ENCODE data around the gene BAHCC1.

Gene BAHCC1

DNA sequence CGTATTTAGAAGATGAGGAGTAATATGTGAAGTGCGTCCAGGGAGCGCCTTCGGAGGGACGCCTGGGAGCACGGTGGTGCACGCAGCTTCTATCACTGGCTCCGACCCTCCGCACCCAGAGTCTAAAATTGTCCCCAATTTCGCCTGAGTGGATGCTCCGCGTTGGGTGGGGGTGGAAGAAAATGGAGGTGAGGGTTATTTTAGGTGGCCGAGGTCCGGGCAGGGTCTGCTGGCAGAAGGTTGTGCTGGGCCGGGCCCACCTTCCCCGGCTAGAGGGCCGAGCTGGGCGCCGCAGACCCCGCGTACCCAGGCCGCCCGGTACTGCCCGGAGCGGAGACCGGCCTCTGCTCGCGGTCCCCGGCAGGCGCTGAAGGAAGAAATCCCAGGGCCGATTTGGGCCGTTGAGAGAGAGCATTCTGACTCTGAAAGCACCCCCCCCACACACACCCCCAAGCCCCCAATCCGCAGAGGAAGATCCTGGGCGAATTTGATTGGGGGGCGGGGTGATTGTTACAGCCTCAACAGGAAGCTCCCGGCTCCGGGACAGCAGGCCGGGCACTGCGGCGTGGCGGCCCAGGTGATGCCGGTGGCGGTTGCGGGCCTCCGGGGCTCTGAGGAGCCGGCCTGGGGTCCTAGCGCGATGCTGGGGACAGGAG is 3.0 kb downstream of the BAHCC1 start:
- peak; percentile 44 for DNase-seq (ENCODE audit: low spot score)

DNA sequence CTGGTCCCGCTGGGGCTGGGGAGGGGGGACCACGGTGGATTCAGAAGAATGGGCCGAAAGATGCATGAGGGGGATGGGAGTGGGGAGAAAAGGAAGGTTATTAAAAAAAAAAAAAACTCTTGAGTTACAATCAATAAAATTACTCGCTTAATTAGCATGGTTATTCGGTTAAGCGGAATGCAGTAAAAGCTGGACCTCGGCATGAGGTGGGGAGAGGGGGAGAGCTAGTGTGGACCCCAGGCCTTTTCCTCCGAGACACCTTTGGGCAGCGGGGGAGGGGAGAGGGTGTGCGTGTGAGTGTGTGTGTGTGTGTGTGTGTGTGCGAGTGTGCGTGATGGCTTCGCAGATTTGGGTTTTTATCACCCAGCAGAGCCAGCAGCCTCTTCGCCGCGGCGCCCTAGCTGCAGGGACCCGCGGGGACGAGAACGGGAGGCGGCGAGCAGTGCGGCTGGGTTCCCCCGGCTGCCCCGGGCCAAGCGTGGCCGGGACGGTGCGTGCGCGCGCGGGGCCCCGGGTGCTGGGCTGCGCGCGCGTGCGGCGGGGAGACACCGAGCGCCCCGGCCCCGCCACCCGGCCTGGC is 3.7 kb downstream of the BAHCC1 start:
- DNase-seq (ENCODE audit: low spot score) = no peak

DNA sequence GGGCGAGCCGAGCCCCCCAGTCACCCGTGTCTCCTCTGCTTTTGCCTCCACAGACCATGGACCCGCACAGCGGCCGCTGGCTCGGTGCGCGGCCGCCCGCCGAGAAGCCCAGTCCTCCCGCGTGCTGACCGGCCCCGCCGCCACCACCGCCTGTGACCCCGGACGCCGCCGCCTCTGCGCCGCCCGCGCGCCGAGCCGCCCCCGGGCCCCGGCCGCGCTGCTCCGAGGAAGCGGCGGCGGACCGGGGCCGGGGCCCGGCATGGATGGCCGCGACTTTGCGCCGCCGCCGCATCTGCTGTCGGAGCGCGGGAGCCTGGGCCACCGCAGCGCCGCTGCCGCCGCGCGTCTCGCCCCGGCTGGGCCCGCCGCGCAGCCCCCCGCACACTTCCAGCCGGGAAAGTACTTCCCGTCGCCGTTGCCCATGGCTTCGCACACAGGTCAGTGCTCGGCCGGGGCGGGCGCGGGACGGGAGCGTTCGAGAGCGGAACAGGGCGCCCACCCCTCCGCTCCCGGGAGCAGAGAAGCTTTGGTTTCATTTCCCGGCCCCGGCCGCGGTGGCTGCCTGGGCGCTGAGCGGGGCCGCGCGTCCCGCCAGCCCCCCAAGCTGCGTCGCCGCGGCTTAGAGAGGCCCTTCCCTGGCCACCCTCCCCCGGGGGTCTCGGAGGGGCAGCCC is 4.4 kb downstream of the BAHCC1 start:
- peak; percentile 15 for DNase-seq (ENCODE audit: low spot score)

DNA sequence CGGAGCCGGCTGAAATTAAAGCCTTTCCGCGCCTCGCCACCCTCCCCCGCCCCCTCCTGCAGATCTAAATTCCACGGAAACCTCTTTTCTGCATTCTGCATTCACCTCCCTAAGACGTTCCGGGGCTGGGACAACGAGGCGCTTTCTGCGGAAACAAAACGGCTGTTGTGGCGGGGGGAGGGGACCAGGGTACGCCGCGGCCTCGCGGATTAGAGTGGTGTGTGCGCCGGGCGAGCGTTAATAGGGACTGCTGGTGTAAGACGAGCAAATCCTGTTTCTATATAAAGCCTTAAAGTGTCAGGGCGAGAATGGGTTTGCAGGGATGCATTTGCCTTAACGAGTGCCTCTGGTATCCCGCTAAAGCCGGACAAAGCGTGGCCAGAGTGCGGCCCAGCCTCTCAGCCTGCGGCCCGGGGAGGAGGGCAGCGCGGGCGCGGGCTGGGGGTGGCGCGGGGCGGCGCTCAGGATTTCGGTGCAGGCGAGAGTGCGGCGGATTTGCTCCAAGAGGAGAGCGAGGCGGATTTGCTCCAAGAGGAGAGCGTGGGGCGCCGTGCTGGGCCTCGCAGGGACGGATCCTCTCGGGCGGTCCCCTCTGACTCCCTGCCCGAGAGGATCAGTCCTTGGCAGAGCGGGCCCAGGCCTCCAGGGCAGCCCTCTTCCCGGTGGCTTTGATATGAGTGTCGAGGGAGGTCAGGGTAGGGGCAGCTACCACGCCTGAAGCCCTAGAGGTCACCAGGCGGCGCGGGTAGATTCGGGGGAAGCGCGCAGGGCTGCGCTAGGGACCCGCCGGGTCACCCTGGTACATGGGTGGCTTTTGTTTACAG is 5.1 kb downstream of the BAHCC1 start:
- DNase-seq (ENCODE audit: low spot score) = peak; percentile 36

DNA sequence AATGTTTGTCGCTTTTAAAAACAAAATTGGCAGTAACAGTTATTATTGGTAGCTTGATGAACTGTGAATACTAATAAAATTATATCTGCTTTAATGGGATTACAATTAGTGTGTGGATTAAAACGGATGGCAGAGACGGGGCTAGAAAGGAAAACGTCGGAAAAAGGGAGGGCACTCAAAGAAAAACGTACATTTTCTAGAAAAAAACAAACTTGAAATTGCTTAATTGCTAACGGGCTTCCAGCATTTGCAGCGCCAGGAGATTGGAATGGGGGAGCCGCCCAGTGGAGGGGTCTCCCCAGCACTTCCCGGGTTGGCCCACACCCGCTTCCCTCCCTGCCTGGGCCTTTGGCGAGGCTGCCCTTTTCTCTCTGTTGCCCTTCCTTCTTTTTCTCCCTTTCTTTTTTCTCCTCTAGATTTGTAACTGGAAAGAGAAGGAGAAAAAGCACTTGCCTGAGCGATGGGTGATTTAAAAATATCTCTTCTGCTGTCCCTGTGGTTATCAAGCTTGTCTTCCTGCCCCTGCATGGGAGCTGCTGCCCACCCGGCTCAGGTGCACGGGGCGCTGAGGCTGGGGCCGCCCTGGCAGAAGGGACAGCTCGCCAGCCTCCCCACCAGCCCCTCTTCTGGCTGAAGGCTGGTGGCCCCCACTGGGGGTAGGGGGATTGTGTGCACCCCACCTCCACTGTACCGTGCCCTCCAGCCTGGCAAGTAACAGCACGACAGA is 5.9 kb downstream of the BAHCC1 start:
- DNase-seq (ENCODE audit: low spot score) = no peak

DNA sequence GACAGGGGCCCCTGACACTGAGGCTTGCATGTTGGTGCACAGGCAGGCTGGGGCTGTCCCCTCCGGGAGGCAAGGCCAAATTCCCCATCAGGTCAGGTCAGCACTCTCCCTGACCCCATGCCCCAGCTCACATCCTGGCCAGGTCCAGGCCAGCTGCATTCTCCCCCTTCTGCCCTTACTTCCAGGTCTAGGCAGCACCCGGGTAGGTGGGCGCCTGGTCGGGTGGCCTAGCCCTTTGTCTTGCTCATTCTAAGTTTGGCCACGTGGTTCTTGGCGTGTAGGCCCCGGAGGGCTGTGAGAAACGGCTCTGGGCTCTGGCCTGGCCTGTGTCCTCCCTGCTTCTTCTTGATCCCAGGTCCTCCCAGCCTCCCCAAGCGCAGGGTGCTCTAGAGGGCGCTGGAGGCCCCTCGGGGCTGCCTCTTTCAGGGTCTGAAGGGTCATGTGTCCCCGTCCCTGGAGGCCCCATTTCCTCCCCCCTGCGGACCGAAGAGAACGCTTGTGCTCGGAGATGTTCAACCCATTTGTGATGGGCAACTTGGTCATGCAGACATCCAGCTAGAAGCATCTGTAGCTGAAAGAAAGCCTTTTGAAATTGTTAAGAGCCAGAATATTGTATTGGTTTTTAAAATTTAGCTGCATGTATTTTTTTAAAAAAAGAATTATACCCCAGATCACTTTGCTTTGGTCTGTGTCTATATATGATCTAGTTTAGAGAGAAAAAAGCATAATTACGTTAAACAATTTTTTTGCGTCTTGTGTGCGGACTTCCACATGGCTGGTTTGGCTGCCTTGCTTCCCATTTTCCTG is 6.7 kb downstream of the BAHCC1 start:
- peak; percentile 38 for DNase-seq (ENCODE audit: low spot score)

DNA sequence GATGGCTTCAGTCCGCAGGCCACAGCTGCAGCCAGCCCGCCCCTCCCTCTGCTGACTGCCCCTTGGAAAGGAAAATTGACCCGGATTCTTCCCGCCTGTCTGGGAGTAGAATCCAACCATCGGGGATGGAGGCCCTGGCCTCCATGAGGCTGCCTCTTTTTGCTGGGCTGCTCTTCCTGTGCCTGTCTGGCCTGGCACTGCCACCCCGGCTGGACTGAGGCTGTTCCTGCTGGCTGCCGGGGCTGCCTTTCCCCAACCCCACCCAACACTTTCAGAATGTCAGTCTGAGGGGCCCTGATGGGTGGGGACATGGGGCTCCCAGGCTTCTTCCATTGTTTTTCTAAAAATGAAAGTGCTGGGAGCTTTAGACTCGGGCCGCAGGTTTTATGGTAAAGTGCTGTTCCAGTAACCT is 7.3 kb downstream of the BAHCC1 start:
- DNase-seq (ENCODE audit: low spot score) = no peak

DNA sequence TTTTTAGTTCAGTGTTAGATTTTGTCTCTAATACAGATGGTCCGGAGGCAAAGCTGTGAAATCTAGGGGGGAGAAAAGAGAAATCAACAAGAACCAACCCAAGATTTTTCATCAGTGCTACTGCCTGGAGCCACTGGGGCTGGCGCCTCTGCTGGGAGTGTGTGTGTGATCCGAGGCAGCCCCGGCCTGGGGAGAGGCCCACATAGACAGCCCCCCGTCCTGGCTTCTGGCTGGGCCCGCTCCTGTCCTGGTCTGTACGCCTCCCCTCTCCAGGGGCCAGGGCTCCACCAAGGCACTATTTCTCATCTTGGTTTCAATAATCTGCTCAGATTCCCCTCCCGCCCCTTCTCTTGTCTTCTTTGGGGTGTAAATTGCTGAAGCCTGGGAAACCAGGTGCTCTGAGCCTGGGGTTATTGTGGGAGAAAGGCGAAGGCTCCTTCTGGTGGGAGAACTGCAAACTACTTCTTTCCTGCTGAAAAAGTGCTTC is 7.8 kb downstream of the BAHCC1 start:
- DNase-seq (ENCODE audit: low spot score) = no peak

DNA sequence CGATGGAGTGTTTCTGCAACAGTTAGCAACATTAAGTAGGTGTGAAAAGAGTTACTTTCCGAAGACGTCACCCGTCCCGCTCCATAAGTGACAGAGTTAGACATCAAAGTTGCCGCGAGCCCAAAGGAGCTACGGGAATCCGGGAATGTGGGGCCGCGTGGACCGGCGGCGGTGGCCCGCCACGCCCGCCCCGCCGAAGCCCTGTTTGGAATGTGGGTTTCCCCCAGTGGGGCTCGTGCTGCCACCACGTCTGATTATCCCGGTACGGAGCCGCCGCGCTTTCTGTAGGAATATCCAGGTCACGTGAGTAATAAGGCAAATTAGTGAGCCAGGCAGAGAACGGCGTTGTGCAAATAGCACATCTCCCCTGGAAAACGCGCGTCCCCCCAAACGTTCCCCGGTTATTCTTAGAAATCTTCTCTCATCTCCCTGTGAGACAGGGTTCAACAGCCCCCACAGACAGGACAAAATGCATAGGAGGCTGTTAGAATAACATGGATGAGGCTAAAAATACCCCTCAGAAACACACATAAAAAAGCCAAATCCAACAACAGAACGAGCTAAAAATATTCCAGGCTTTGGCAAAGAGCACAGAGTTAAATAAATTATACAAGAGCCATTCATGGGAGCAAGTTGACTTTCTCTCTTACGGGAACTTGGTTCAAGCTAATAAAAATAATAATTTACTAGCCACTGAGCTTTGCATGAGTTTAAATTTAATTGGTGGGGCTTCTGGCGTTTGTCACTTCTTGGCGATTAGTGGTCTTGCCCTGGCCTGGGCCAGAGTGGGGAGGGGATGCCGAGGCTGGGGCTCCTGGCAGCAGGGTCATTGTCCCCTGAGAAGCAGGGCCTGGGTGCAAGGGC is 8.6 kb downstream of the BAHCC1 start:
- DNase-seq (ENCODE audit: low spot score) = no peak

DNA sequence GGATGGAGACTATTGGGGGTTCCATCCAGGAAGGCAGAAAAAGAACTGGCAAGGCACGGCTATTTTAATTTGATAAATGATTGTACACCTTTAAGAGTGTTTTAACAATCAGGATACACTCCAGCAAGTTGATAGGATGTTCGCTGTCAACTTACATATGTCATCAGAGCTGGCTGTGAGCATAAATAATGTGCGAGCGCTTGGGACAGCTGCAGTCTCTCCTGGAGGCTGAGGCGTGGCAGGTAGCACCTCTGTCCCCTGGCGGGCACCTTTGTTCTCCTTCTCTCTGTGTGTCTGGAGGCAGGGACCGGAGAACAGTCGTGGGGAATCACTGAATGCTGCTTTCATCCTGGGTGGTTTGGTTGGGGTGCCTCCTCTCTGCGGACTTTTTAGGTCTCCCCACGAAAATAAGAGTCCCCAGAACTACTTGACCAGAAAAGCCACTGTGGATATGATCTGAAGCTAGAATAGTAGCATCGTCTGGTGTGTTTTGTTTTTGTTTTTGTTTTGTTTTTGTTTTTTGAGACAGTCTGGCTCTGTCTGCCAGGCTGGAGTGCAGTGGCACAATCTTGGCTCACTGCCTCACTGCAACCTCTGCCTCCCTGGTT is 9.4 kb downstream of the BAHCC1 start:
- peak; percentile 56 for DNase-seq (ENCODE audit: low spot score)

DNA sequence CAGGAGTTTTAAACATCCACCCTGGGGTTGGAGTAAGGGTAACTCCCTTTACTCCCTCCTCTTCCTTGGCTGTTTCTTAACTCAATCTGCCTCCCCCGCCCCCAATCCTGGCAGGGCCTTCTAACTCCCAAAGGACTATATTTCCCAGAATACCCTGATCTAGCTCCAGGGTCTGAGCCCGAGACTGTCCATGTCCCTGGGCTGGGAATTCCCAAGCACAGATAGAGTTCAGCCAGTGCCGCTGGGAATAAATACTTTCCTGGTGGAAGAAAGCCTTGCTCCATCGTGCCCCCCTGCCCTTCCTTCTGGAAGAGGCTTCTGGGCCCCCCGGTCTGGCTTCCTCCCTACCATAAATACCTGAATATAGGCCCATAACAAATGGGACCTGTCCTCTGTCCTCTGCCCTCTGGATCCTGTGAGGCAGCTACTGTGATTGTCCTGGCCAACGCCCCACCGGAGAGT is 10.2 kb downstream of the BAHCC1 start:
- DNase-seq (ENCODE audit: low spot score) = no peak

DNA sequence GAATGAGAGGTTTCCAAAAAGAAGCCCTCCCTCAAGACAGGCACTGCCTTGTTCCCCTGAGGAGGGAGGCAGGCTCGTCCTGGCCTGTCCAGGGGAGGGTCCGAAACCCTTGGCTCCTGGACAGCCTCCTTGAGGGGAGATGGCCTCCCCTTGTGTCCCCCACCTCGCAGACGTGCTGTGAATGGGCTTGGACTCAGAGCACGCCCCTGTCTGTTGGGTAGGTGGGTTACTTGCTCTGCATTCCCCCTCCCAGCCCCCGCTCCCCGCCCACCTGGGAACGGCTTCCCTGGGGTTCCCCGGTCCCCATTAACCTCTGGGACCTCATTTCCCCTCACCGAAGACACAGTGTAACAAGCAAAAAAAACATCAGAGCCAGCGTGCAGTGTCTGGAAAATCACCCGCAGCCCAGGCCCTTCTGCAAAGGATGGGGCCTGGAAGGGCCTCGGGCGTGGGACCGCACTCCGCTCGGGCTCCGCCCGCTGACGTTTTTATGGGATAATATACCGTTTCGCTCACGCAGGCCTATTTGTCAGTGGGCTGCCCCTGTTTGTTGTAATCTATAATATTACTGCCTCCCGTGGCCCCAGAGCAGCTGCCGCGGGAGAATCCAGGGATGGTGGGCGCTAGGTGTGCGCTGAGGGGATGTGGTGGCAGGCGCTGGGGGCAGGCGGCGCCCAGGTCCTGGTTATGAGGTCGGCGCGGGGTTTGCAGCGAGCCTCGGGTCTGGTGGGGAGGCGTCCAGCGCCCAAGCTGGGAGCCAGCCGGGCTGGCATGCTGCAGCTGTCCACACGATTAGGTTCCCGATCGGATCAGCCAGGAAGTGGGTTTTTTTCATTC is 11.1 kb downstream of the BAHCC1 start:
- DNase-seq (ENCODE audit: low spot score) = no peak

DNA sequence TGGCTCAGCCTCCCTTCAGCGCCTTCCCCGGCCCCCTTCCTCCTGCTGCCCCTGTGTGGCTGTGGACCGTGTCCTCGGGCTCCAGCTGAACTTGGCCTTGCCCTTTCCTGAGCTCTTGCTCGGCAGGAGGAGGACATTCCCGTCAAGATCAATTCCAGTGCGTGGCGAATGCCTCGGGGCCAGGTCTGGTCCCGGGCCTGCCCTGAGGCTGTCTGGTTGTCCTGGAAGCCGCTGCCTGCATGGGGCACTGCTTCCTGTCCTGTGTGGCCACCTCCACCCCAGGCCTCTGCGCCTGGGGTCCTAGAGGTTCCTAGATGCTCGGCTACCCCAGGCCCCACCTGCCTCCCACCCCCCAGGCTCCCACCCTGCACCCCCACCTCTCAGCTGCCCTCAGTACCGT is 12.8 kb downstream of the BAHCC1 start:
- DNase-seq (ENCODE audit: low spot score) = no peak

DNA sequence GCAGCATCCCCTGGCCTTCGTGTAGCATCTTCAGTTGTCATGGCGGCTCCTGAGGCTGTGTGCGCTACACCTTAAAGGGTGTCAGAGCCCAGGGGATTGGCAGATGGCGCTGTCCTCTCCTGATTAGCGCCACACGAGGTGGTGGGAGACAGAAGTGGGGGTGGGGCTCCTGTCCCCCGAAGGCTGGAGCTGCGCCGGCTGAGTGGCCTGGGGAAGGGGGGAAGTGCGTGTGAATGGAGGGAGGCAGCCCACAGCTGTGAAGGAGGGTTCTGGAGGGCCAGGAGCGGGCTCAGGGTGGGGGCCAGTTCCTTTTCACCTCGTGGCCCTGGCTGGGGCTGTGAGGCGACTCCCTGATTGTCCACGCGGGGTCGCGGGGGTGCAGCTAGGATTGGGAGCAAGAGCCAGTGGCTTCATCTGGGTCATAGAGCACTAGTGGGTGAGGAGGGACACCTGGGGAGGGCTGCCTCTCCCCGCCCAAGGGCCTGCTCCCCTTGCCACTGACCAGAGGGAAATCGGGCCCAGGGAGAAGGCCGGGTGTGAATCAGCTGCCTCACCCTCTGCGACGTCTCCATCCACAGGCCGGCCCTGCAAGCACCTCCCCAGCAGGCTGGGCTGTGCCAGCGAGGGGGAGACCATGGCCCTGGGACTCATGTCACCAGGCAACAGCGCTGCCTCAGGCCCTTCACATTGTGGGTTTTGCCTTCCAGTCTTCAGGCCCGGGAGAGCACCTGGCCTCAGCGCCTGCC is 14.1 kb downstream of the BAHCC1 start:
- no peak for DNase-seq (ENCODE audit: low spot score)

DNA sequence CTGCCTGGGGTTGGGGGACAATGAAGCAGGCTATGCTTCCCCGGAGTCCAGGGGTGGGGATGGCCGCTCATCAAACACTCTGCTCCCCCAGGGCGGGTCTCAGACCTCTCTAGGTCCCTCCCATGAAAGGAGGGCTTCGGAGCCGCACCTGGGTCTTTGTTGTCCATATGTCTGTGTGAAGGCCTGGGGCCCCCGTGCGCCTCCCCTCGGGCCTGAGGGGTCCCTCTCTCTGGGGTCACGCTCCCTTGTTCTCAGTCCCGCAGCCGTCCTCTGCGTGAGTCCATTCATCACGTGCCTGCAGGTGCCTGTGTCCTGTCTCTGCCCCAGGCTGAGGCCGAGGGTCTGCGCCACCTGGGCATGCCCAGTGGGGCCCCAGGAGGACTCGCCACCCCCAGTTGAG is 15.6 kb downstream of the BAHCC1 start:
- DNase-seq (ENCODE audit: low spot score) = no peak

DNA sequence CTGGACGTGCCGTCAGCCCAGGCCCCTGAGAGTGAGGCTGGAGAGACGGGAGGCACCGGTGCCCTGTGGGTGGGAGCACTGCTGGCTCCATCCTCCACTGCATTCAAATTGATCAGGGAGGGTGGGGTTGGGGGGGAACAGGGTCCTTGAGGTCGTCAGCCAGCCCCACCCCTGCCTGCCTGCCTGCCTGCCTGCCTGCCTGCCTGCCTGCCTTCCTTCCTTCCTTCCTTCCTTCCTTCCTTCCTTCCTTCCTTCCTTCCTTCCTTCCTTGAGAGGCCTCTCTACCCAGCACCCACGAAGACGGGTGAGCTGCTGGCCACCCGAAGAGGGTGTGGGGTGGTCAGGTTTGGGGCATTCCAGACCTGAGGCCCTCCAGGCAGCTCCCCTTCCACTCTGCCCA is 16.0 kb downstream of the BAHCC1 start:
- DNase-seq (ENCODE audit: low spot score) = no peak

DNA sequence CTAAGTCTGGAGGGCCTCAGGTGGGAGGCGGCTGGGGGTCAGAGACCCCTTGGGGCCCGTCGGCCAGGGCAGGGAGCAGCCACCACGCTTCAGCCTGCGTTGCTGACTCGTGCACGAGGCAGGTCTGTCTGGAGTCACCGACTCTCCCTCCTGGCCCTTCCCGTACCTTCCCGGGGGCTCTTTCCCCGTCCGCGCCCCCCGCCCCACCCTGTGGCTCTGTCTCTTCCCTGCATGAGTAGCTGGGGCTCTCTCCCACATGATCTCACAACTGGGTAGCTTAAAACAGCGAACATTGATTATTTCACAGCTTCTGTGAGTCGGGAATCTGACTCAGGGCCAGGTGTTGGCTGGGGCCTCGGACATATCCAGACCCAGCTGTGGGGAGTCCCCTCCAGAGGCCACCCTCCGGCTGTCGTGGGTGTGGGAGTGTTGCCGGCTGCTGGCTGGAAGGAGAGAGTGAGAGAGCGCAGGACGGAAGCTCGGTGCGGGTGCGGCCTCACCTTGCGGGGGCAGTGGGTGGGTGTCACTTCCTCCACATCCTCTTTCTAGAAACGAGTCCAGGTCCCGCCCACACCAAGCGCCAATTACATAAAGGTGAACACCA is 17.3 kb downstream of the BAHCC1 start:
- no peak for DNase-seq (ENCODE audit: low spot score)
